GM19351 (cell line): Measurements from ENCODE around the gene ALDH1A2.

Source experiments
- ATAC-seq: cut with Tn5 transposase; IDR thresholded peaks from one replicate; pipeline ENCODE4 v1.9.1; 2021; ENCODE audit warnings: mild to moderate bottlenecking, moderate library complexity; ENCODE audit not compliant: unreplicated experiment

Gene ALDH1A2

GRCh38 chr15:57910672-57911071 is 154.8 kb downstream of the ALDH1A2 start:
- no peak for ATAC-seq

- ATAC-seq = no peak
Observed at GRCh38 chr15:57909388-57909787, 156.1 kb downstream of the ALDH1A2 start.

DNA sequence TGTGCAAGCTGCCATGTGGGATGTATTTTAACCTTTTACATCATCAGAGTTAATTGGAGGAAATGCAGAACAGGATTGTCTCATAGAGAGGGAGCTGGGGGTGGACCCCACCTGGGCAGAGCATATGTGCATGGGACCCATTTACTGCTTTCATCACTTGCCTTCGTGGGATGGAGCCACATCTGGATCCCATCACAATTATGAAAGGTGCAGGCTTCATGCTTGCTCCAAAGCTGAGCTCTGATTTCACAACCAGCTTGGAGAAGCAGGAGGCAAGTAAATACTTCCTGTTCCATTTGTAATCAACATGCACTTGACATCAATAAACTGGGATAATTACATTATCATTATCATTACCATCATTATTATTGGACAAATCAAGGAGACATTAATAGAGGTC is 161.9 kb downstream of the ALDH1A2 start:
- ATAC-seq = no peak
